Ovary (tissue), 9 donors: ENCODE data around the gene UNC5B. TPM values are rescaled to one million over a fixed set of nuclear protein-coding genes. Genes with fewer than 3 reads are reported as not detected.

Source experiments
- DNase-seq, 5 donors: peaks; one replicate each; pipeline ENCODE4 v3.0.0-alpha.2; 2019 to 2020
- H3K27ac ChIP-seq, 2 donors: fragments of 200-600 bp; one replicate each; pipeline versions ENCODE4 v1.5.1 to v1.8.0; 2019 to 2022
- H3K27me3 ChIP-seq: fragments of 200-600 bp; one replicate; pipeline ENCODE4 v1.8.0; 2022
- H3K36me3 ChIP-seq: fragments of 200-600 bp; sonication (generic); one replicate; pipeline ENCODE4 v1.5.1; 2019
- H3K4me1 ChIP-seq: one replicate; pipeline ENCODE4 v1.8.1; 2013; ENCODE audit warnings: mild to moderate bottlenecking, moderate library complexity; ENCODE audit not compliant: insufficient read depth
- H3K4me3 ChIP-seq: fragments of 200-600 bp; sonication (generic); one replicate; pipeline ENCODE4 v1.5.1; 2017
- H3K9me3 ChIP-seq, 2 donors: fragments of 200-600 bp in 1 of 2; sonication (generic) in 1 of 2; one replicate each; pipeline versions ENCODE4 v1.5.1 to v1.8.1; 2013 to 2019; ENCODE audit warnings: mild to moderate bottlenecking in 1 of 2, moderate library complexity in 1 of 2
- CTCF ChIP-seq, 3 donors: fragments of 450-650 bp in 2 of 3; fragments of 200-600 bp in 1 of 3; IDR thresholded peaks; one replicate each; pipeline versions ENCODE4 v1.5.1 to v1.8.0; 2016 to 2022; ENCODE audit warnings: antibody characterized with exemption in 3 of 3, mild to moderate bottlenecking in 1 of 3
- EP300 ChIP-seq: sonication (generic); formaldehyde crosslinking; IDR thresholded peaks from one replicate; pipeline ENCODE4 v1.6.1; 2017; ENCODE audit warnings: antibody characterized with exemption
- POLR2A ChIP-seq: fragments of 450-650 bp; IDR thresholded peaks from one replicate; pipeline ENCODE4 v1.6.1; 2017; ENCODE audit warnings: antibody characterized with exemption, mild to moderate bottlenecking, moderate library complexity
- WGBS, 3 donors: extraction: QIAGEN DNeasy Blood & Tissue Kit in 1 of 3; methylation state at CpG; one replicate each; pipeline versions ENCODE4 v1.1.5 to v1.1.7; 2013 to 2017; 5-methylcytosine and 5-hydroxymethylcytosine counted together
- intact Hi-C, 4 donors: fragments of 100-400 bp; cut with DNase I; formaldehyde crosslinking; loops; one replicate each; pipeline versions ENCODE4 v1.11.0 to v1.15.1; 2022 to 2023
- polyA plus RNA-seq, 2 donors: library from polyadenylated mRNA; stranded (reverse); fragments of 200-250 nt in 1 of 2; fragments of 350-450 nt in 1 of 2; fragmentation: Illumina TruSeq in 1 of 2; extraction: RNeasy Lipid Tissue Mini Kit (QIAGEN cat#74804) in 1 of 2; gene quantifications; one replicate each; pipeline ENCODE4 v1.2.3, GENCODE V29; 2013 to 2014
- total RNA-seq, 7 donors: library from RNA; depleted of rRNA in 2 of 7; stranded (reverse); fragments of >200 nt in 2 of 7; fragmentation: NEBNext Ultra II Directional in 3 of 7; extraction: Animal tissue kit (Norgen Biotek cat#: 25700) in 3 of 7; gene quantifications; one replicate each; pipeline versions ENCODE4 v1.1.0 to v1.2.4, GENCODE V29; 2016 to 2023
- donor health status: DM: no; HTN: no; CAD: no; lungs with moderate emphysema.
- donor health status: DM: no; HTN: no; CAD: no.
- donor health status: Bipolar disorder and iron deficiency.
- donor health status: DM: yes; HTN: yes; CAD: no.
- donor health status: DM: no; HTN: no; CAD: no.
- donor health status: DM: yes; HTN: yes; CAD: no.

UNC5B gene
- total and polyA plus RNA-seq, 9 donors, result 2.7 to 48.0 (median 6.3) TPM

GRCh38 chr10:71178880-71179279 is 33.5 kb upstream of the UNC5B start:
- no peak for TF ChIP-seq POLR2A
- no peak for TF ChIP-seq EP300
- TF ChIP-seq CTCF (IDR thresholded peaks at IDR 0.05), result no peak
- no peaks in the 10 kb centered on the region for H3K4me1 ChIP-seq
- no peaks in the 10 kb centered on the region for H3K27me3 ChIP-seq
- no peak overlapping the region for H3K27ac ChIP-seq
- H3K36me3 ChIP-seq, result no peaks in the 10 kb centered on the region
- no peak overlapping the region for H3K4me3 ChIP-seq
- intact Hi-C loops, result no loop called here
- WGBS, 3 donors, result 89 to 92% (median 92%) methylated on average over 3 of the region's 3 CpGs
- no peak for DNase-seq
- H3K9me3 ChIP-seq, result no peaks in the 10 kb centered on the region

- no peak for TF ChIP-seq POLR2A
- no peak for TF ChIP-seq EP300
- TF ChIP-seq CTCF (IDR thresholded peaks at IDR 0.05), result no peak
- Histone ChIP-seq H3K27ac (no peak overlapping the region), H3K4me3 (no peak overlapping the region), H3K36me3 (no peaks in the 10 kb centered on the region), H3K27me3 (no peaks in the 10 kb centered on the region), H3K4me1 (no peaks in the 10 kb centered on the region), H3K9me3 (no peaks in the 10 kb centered on the region)
- 89 to 100% (median 97%) methylated on average over 3 of the region's 3 CpGs for WGBS, 3 donors
- no peak for DNase-seq
- intact Hi-C loops, result no loop called here
Measured at GRCh38 chr10:71179382-71179781, 33.0 kb upstream of the UNC5B start.

GRCh38 chr10:71184421-71184820 is 27.9 kb upstream of the UNC5B start:
- H3K27ac ChIP-seq, result no peak overlapping the region
- DNase-seq, result no peak
- no peak overlapping the region for H3K4me3 ChIP-seq
- H3K36me3 ChIP-seq, result no peaks in the 10 kb centered on the region
- no peaks in the 10 kb centered on the region for H3K9me3 ChIP-seq
- H3K27me3 ChIP-seq, result no peaks in the 10 kb centered on the region
- 87 to 94% (median 90%) methylated on average over 6 of the region's 6 CpGs for WGBS, 3 donors
- peaks cover 14% of the 10 kb centered on the region for H3K4me1 ChIP-seq
- intact Hi-C loops, result no loop called here
- TF ChIP-seq CTCF (IDR thresholded peaks at IDR 0.05), result no peak
- TF ChIP-seq EP300, result no peak
- TF ChIP-seq POLR2A, result no peak

- intact Hi-C loops, result no loop called here
- 73 to 79% (median 77%) methylated on average over 4 of the region's 4 CpGs for WGBS, 3 donors
- H3K27me3 ChIP-seq, result no peaks in the 10 kb centered on the region
- no peaks in the 10 kb centered on the region for H3K9me3 ChIP-seq
- H3K27ac ChIP-seq, result no peak overlapping the region
- TF ChIP-seq EP300 (no peak), POLR2A (no peak)
- H3K36me3 ChIP-seq, result no peaks in the 10 kb centered on the region
- H3K4me1 ChIP-seq, result peaks cover 14% of the 10 kb centered on the region
- no peak for DNase-seq
- no peak overlapping the region for H3K4me3 ChIP-seq
Measured at GRCh38 chr10:71185209-71185608, 27.2 kb upstream of the UNC5B start.

GRCh38 chr10:71187197-71187596 is 25.2 kb upstream of the UNC5B start:
- peak in 1 of 5 donors; percentile 54 for DNase-seq
- 9 to 32% (median 12%) methylated on average over 11 of the region's 11 CpGs for WGBS, 3 donors
- Histone ChIP-seq H3K27ac (no peak overlapping the region), H3K4me3 (no peak overlapping the region), H3K27me3 (no peaks in the 10 kb centered on the region), H3K36me3 (no peaks in the 10 kb centered on the region), H3K4me1 (peaks cover 14% of the 10 kb centered on the region), H3K9me3 (no peaks in the 10 kb centered on the region)
- intact Hi-C loops, result no loop called here
- no peak for TF ChIP-seq POLR2A
- TF ChIP-seq EP300, result no peak
- TF ChIP-seq CTCF (IDR thresholded peaks at IDR 0.05), result no peak
